Heart right ventricle (tissue), 16 donors: ENCODE measurements around the gene NT5DC3. TPM values are rescaled to one million over a fixed set of nuclear protein-coding genes. Genes with fewer than 3 reads are reported as not detected.

Source experiments
- ATAC-seq, 8 donors: fragments of 200-7000 bp; cut with Tn5 transposase; one replicate each; pipeline ENCODE4 v1.9.1; 2020; ENCODE audit warnings: mild to moderate bottlenecking in 8 of 8, moderate library complexity in 8 of 8, moderate number of reproducible peaks in 1 of 8
- DNase-seq, 2 donors: peaks; one replicate each; pipeline ENCODE4 v3.0.0-alpha.2; 2020
- H3K27ac ChIP-seq, 10 donors: fragments of 200-600 bp; sonication (generic) in 2 of 10; one replicate each; pipeline versions ENCODE4 v1.5.0 to v1.8.0; 2020 to 2022; ENCODE audit warnings: mild to moderate bottlenecking in 3 of 10
- H3K27me3 ChIP-seq, 7 donors: fragments of 200-600 bp; one replicate each; pipeline ENCODE4 v1.8.0; 2021 to 2022; ENCODE audit warnings: mild to moderate bottlenecking in 2 of 7
- H3K36me3 ChIP-seq, 9 donors: fragments of 200-600 bp; sonication (generic) in 1 of 9; one replicate each; pipeline versions ENCODE4 v1.5.0 to v1.8.0; 2020 to 2022; ENCODE audit warnings: mild to moderate bottlenecking in 2 of 9
- H3K4me1 ChIP-seq, 9 donors: fragments of 200-600 bp; sonication (generic) in 1 of 9; one replicate each; pipeline versions ENCODE4 v1.5.0 to v1.8.0; 2020 to 2022; ENCODE audit warnings: mild to moderate bottlenecking in 4 of 9
- H3K4me3 ChIP-seq, 10 donors: fragments of 200-600 bp; sonication (generic) in 2 of 10; one replicate each; pipeline versions ENCODE4 v1.5.0 to v1.8.0; 2020 to 2022; ENCODE audit warnings: mild to moderate bottlenecking in 7 of 10, moderate library complexity in 2 of 10
- H3K9me3 ChIP-seq, 11 donors: fragments of 200-600 bp in 10 of 11; sonication (generic) in 2 of 11; one replicate each; pipeline versions ENCODE4 v1.5.0 to v1.8.0; 2013 to 2022; ENCODE audit warnings: mild to moderate bottlenecking in 2 of 11, control low read depth in 1 of 11, moderate library complexity in 1 of 11
- CTCF ChIP-seq, 9 donors: fragments of 200-600 bp; sonication (generic) in 2 of 9; IDR thresholded peaks; one replicate each; pipeline versions ENCODE4 v1.5.0 to v1.8.0; 2021 to 2022; ENCODE audit warnings: antibody characterized with exemption in 9 of 9, mild to moderate bottlenecking in 5 of 9, moderate library complexity in 1 of 9
- WGBS, 2 donors: extraction: QIAGEN DNeasy Blood & Tissue Kit; methylation state at CpG; one replicate each; pipeline ENCODE4 v1.1.7; 2013; ENCODE audit warnings: inconsistent platforms in 1 of 2; 5-methylcytosine and 5-hydroxymethylcytosine counted together
- intact Hi-C, 10 donors: fragments of 100-400 bp; cut with DNase I; formaldehyde crosslinking; loops; one replicate each; pipeline versions ENCODE4 v1.11.1 to v1.14.2; 2022
- polyA plus RNA-seq, 2 donors: library from polyadenylated mRNA; stranded (reverse); fragments of 200-250 nt; gene quantifications; one replicate each; pipeline ENCODE4 v1.2.3, GENCODE V29; 2013
- total RNA-seq, 10 donors: library from RNA; stranded (reverse); fragmentation: NEBNext Ultra II Directional in 3 of 10; extraction: Animal tissue kit (Norgen Biotek cat#: 25700) in 3 of 10; gene quantifications; one replicate each; pipeline versions ENCODE4 v1.2.1 to v1.2.4, GENCODE V29; 2021 to 2023
- donor health status: Arrhythmogenic right ventricular cardiomyopathy.
- donor health status: ischemic (EF 13 %, LVEDD 7.1; RV severe dilation, severe dysfunction).
- donor health status: healthy with polysubstance abuse.
- donor health status: DM: no; HTN: yes; CAD: no.
- donor health status: DM: no; HTN: no; CAD: no.
- donor health status: ischemic (EF 25% LVEDD 6.9; RV normal size, moderate dysfunction).
- donor health status: ischemic (EF 25% LVEDD 5.7; RV mildly dilated, moderate dysfunction).
- donor health status: healthy.
- donor health status: DM: yes; HTN: yes; CAD: no.
- donor health status: Ischemic cardiomyopathy.
- donor health status: ischemic (EF 35%, LVEDD 5.7; RV mildly dilated, moderate dysfunction).
- donor health status: nonischemic (EF 11% LVEDD 7.7; RV severe dilation, severe dysfunction).
- donor health status: DM: yes; HTN: yes; CAD: no.
- donor health status: PGD.
- donor health status: ischemic (EF 29% LVEDD 5.4; RV normal size, mild dysfunction).
- donor health status: nonischemic (EF 23%, LVEDD 6.1; RV moderate dilation, normal function).

NT5DC3 gene
- total and polyA plus RNA-seq, 12 donors = 1.0 to 4.9 (median 3.4) TPM

DNA sequence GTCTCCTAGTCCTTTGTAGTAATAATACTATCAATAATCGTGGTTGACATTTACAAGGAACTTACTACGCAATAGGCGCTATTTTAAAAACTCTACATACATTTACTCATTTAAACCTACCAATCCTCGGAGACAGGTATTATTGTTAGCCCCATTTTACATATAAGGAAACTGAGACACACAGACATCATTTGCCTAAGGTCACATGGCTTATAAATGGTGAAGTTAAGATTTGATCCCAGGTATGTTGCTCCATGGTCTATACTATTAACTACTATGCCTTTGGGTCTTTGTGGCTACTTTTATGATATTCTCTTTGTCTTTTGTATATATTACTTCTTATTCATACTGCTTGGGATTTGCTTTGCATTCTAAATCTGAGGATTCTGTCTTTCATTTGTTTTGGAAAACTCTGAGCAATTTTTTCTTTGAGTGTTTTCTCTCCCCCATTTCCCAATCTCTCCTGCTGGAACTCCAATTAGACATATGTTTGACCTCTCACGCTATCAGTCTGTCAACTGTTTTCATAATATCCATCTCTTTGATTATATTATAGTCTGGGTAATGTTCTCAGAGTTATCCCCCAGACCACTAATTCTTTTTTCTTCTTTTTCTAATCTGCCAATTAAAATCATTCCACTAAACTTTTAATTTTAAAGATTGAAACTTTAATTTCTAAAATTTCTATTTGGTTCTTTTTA lies 10.9 kb downstream of the NT5DC3 start:
- H3K4me1 ChIP-seq = peaks cover 0 to 39% (median 0%) of the 10 kb centered on the region in 9 donors
- no peak for DNase-seq
- TF ChIP-seq CTCF (IDR thresholded peaks at IDR 0.05) = no peak
- H3K27ac ChIP-seq = no peak overlapping the region
- WGBS, 2 donors = 95 to 96% methylated on average over 5 of the region's 5 CpGs
- no peak overlapping the region for H3K4me3 ChIP-seq
- no peaks in the 10 kb centered on the region for H3K27me3 ChIP-seq
- H3K9me3 ChIP-seq = peaks cover 0 to 16% (median 8%) of the 10 kb centered on the region in 11 donors
- intact Hi-C loops = no loop called here
- no peak for ATAC-seq
- no peaks in the 10 kb centered on the region for H3K36me3 ChIP-seq

DNA sequence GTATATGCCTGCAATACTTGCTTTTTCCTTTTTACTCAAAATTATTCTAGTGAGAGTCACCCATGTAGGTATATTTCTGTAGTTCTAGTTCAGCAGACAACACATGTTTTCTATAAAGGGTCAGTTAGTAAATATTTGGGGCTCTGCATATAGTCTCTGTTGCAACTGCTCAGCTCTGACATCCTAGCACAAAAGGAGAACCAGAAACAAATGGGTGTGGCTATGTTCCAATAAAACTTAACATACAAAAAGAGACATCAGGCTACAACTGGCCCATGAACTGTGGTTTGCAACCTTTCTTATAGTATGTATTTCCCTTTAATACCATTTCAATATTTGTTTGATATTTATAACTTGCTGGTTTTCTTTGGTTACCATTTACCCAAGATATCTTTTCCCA lies 11.9 kb downstream of the NT5DC3 start:
- Histone ChIP-seq H3K27me3 (no peaks in the 10 kb centered on the region), H3K4me3 (no peak overlapping the region), H3K9me3 (peaks cover 0 to 16% (median 8%) of the 10 kb centered on the region in 11 donors), H3K36me3 (no peaks in the 10 kb centered on the region), H3K27ac (no peak overlapping the region), H3K4me1 (peaks cover 0 to 39% (median 0%) of the 10 kb centered on the region in 9 donors)
- ATAC-seq (no peak), DNase-seq (no peak)
- no peak for TF ChIP-seq CTCF (IDR thresholded peaks at IDR 0.05)
- intact Hi-C loops = no loop called here

GRCh38 chr12:103827911-103828391 lies 13.1 kb downstream of the NT5DC3 start:
- Histone ChIP-seq H3K36me3 (no peaks in the 10 kb centered on the region), H3K9me3 (peaks cover 0 to 16% (median 8%) of the 10 kb centered on the region in 11 donors), H3K27ac (no peak overlapping the region), H3K4me3 (no peak overlapping the region), H3K27me3 (no peaks in the 10 kb centered on the region), H3K4me1 (peaks cover 0 to 33% (median 0%) of the 10 kb centered on the region in 9 donors)
- 77 to 84% methylated on average over 2 of the region's 2 CpGs for WGBS, 2 donors
- no peak for DNase-seq
- no peak for TF ChIP-seq CTCF (IDR thresholded peaks at IDR 0.05)
- intact Hi-C loops = no loop called here
- ATAC-seq = no peak

GRCh38 chr12:103824845-103825244 lies 16.2 kb downstream of the NT5DC3 start:
- no peak for ATAC-seq
- H3K27ac ChIP-seq = no peak overlapping the region
- no peak for TF ChIP-seq CTCF (IDR thresholded peaks at IDR 0.05)
- no peak for DNase-seq
- no peak overlapping the region for H3K4me3 ChIP-seq
- 80 to 87% methylated on average over 3 of the region's 3 CpGs for WGBS, 2 donors
- peaks cover 0 to 11% (median 0%) of the 10 kb centered on the region in 11 donors for H3K9me3 ChIP-seq
- intact Hi-C loops = no loop called here
- no peaks in the 10 kb centered on the region for H3K27me3 ChIP-seq
- H3K4me1 ChIP-seq = peaks cover 0 to 22% (median 0%) of the 10 kb centered on the region in 9 donors
- H3K36me3 ChIP-seq = no peaks in the 10 kb centered on the region
